Mesenchymal stem cell (in vitro differentiated cells and primary cell): Measurements from ENCODE around the gene HSPB7.
"Not testable (repeated sequence)": the region's sequence is repeated elsewhere in the genome, so short reads cannot be mapped to it uniquely, and the experiment has no call there.

Source experiments
- DNase-seq: peaks from one replicate; pipeline ENCODE4 v3.0.0-alpha.2; 2013
- H2AFZ ChIP-seq: one replicate; pipeline ENCODE4 v1.6.1; 2013; ENCODE audit warnings: low read depth, mild to moderate bottlenecking, control low read depth, inconsistent platforms, low read length, moderate library complexity
- H2AK5ac ChIP-seq: 2 replicates; pipeline ENCODE4 v1.6.1; 2013; ENCODE audit warnings: low read length, moderate library complexity, mild to moderate bottlenecking, inconsistent platforms; ENCODE audit not compliant: severe bottlenecking
- H2BK120ac ChIP-seq: one replicate; pipeline ENCODE4 v1.6.1; 2013; ENCODE audit warnings: low read depth, mild to moderate bottlenecking, inconsistent platforms, low read length, moderate library complexity
- H2BK12ac ChIP-seq, 2 experiments: one replicate each; pipeline ENCODE4 v1.6.1; 2013; ENCODE audit warnings: inconsistent platforms in 2 of 2, low read length in 2 of 2, mild to moderate bottlenecking in 2 of 2, moderate library complexity in 2 of 2, control low read depth in 1 of 2
- H2BK15ac ChIP-seq: one replicate; pipeline ENCODE4 v1.6.1; 2013; ENCODE audit warnings: mild to moderate bottlenecking, low read depth, inconsistent platforms; ENCODE audit not compliant: poor library complexity, severe bottlenecking
- H2BK5ac ChIP-seq: 2 replicates; pipeline ENCODE4 v1.6.1; 2013; ENCODE audit warnings: low read depth, mild to moderate bottlenecking, low read length, control low read depth, inconsistent platforms; ENCODE audit not compliant: poor library complexity, severe bottlenecking
- H3K14ac ChIP-seq, 2 experiments: one replicate each; pipeline ENCODE4 v1.6.1; 2013; ENCODE audit warnings: inconsistent platforms in 2 of 2, low read length in 2 of 2, control low read depth in 1 of 2, mild to moderate bottlenecking in 1 of 2, moderate library complexity in 1 of 2
- H3K18ac ChIP-seq, 2 experiments: one replicate each; pipeline ENCODE4 v1.6.1; 2013; ENCODE audit warnings: inconsistent platforms in 2 of 2, low read length in 2 of 2, control low read depth in 1 of 2, low read depth in 1 of 2, mild to moderate bottlenecking in 1 of 2
- H3K23ac ChIP-seq, 2 experiments: one replicate each; pipeline ENCODE4 v1.6.1; 2013; ENCODE audit warnings: inconsistent platforms in 2 of 2, low read length in 2 of 2, mild to moderate bottlenecking in 2 of 2, moderate library complexity in 2 of 2, control low read depth in 1 of 2
- H3K27ac ChIP-seq: 2 replicates; pipeline ENCODE4 v1.5.1; 2013; ENCODE audit warnings: mild to moderate bottlenecking, moderate library complexity, low read length, control low read depth, inconsistent platforms; ENCODE audit not compliant: poor library complexity, severe bottlenecking
- H3K27me3 ChIP-seq, 2 experiments: 2 replicates each; pipeline versions ENCODE4 v1.6.1 to v1.7.0; 2013; ENCODE audit warnings: low read length in 2 of 2, mild to moderate bottlenecking in 2 of 2, moderate library complexity in 2 of 2, control low read depth in 1 of 2, inconsistent platforms in 1 of 2; ENCODE audit not compliant: control insufficient read depth in 1 of 2, insufficient read depth in 1 of 2
- H3K36me3 ChIP-seq, 2 experiments: 2 replicates each; pipeline versions ENCODE4 v1.6.1 to v1.7.0; 2013; ENCODE audit warnings: low read length in 2 of 2, control low read depth in 1 of 2, inconsistent platforms in 1 of 2, low read depth in 1 of 2, mild to moderate bottlenecking in 1 of 2; ENCODE audit not compliant: insufficient read depth in 2 of 2, control insufficient read depth in 1 of 2
- H3K4ac ChIP-seq, 2 experiments: one replicate each; pipeline ENCODE4 v1.6.1; 2013; ENCODE audit warnings: inconsistent platforms in 2 of 2, low read length in 2 of 2, mild to moderate bottlenecking in 2 of 2, moderate library complexity in 2 of 2, control low read depth in 1 of 2, low read depth in 1 of 2
- H3K4me1 ChIP-seq: 2 replicates; pipeline ENCODE4 v1.6.1; 2013; ENCODE audit warnings: low read depth, low read length, control low read depth; ENCODE audit not compliant: control insufficient read depth, insufficient read depth
- H3K4me2 ChIP-seq: 2 replicates; pipeline ENCODE4 v1.6.1; 2013; ENCODE audit warnings: low read length, mild to moderate bottlenecking, inconsistent platforms; ENCODE audit not compliant: poor library complexity, severe bottlenecking
- H3K4me3 ChIP-seq, 2 experiments: 2 replicates each; pipeline versions ENCODE4 v1.5.1 to v1.7.0; 2013; ENCODE audit warnings: low read length in 2 of 2, mild to moderate bottlenecking in 2 of 2, control low read depth in 1 of 2, low read depth in 1 of 2; ENCODE audit not compliant: insufficient read depth in 1 of 2
- H3K79me1 ChIP-seq: replicated peaks from 2 replicates; pipeline ENCODE4 v1.6.1; 2013; ENCODE audit warnings: mild to moderate bottlenecking, control low read depth, low read length, inconsistent platforms; ENCODE audit not compliant: poor library complexity, severe bottlenecking
- H3K9ac ChIP-seq: 2 replicates; pipeline ENCODE4 v1.7.0; 2013; ENCODE audit warnings: mild to moderate bottlenecking, low read length, moderate library complexity
- H3K9me3 ChIP-seq: 2 replicates; pipeline ENCODE4 v1.7.0; 2013; ENCODE audit warnings: mild to moderate bottlenecking, low read length; ENCODE audit not compliant: control insufficient read depth
- H4K8ac ChIP-seq: one replicate; pipeline ENCODE4 v1.6.1; 2013; ENCODE audit warnings: inconsistent platforms, mild to moderate bottlenecking, low read length, moderate library complexity
- H4K91ac ChIP-seq: one replicate; pipeline ENCODE4 v1.6.1; 2013; ENCODE audit warnings: mild to moderate bottlenecking, low read length, inconsistent platforms
- whole genome bisulfite sequencing: methylation state at CpG from one replicate; pipeline ENCODE4 v1.1.7; 2013; ENCODE audit warnings: mixed read lengths; 5-methylcytosine and 5-hydroxymethylcytosine counted together

HSPB7 gene

DNA sequence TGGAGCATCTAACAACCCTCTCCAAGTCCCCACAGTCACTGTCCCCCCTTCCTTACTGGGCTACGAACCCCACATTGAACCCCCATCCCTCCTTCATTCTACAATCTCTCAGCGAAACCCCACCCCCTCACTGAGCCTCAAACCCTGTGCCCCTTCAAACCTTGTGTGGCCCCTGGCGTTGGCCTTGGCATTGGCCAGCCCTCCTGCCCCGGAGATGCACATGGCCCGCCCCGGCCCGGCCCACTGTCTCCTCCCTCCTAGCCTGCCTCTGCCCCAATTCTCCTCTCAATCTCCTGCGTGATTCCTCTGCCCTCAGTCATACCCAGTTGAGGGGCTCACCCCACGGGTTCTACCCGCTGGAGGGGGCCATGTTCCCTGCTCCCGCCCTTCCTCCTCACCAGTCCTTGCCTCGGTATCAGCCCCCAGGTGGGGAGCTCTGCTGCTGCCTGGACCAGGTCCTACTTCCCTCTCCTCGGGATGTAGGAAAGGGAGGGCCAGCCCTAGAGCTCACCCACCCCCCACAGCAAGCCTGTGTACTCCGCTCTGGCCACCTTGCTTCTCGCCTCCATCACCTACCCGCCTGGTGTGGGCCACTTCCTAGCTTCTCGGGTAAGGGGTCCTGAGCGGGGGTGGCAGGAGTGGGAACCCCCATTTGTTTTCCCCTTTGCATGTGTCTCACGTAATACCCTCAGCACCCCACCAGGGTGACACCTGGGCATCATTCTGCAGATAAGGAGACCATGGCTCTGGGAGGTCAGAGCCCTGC, 10.6 kb upstream of the HSPB7 start:
- Histone ChIP-seq H3K9me3 (no peaks in the 10 kb centered on the region), H3K4me3 (no peak overlapping the region), H4K91ac (no peak overlapping the region), H2AK5ac (no peak overlapping the region), H2BK15ac (no peak overlapping the region), H4K8ac (no peak overlapping the region), H3K14ac (no peak overlapping the region), H3K27ac (no peak overlapping the region), H3K4me2 (no peak overlapping the region), H3K18ac (no peak overlapping the region), H2BK120ac (no peak overlapping the region), H2AFZ (no peak overlapping the region), H2BK12ac (no peak overlapping the region), H3K79me1 (no peaks in the 10 kb centered on the region), H3K4me1 (peaks cover 6% of the 10 kb centered on the region), H2BK5ac (no peak overlapping the region), H3K4ac (no peak overlapping the region), H3K23ac (no peak overlapping the region), H3K9ac (no peak overlapping the region), H3K27me3 (peaks cover 4 to 22% of the 10 kb centered on the region in 2 experiments), H3K36me3 (no peaks in the 10 kb centered on the region)
- no peak for DNase-seq
- 76% methylated on average over 18 of the region's 19 CpGs for WGBS

DNA sequence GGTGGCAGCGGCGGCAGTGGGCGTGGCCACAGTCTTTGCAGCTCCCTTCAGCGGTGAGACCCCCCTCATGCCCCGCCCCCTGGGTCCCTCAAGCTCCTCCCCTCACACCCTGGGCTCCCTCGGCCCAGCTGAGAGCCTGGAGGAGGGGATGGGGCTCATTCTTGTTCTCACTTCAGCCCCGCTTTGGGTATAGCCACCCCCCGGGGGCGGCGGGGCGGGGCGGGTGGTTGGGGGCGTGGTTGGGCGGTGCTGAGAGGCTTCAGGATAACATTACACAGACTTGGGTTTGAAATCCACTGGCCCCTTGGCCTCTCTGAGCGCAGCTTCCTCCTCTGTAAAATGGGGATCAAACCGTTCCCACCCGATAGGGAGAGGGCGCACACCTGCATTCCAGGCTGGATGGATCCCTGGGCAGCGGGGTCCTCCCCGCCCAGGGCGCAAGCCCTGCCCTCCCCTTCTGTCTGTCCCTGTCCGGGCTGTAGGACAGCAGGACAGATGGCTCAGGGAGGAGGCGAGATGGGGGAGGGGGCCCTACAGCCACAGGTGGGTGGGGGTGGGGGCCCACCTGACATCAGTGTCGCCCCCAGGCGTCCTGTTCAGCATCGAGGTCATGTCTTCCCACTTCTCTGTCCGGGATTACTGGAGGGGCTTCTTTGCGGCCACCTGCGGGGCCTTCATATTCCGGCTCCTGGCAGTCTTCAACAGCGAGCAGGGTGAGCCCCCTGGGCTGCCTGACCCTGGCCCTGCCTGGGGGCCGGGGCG, 9.1 kb upstream of the HSPB7 start:
- no peak for DNase-seq
- Histone ChIP-seq H2AFZ (no peak overlapping the region), H3K4me2 (peak overlapping the region; percentile 55), H3K4me3 (no peak overlapping the region), H3K27ac (no peak overlapping the region), H3K27me3 (peaks cover 4 to 22% of the 10 kb centered on the region in 2 experiments), H3K79me1 (no peaks in the 10 kb centered on the region), H2BK15ac (no peak overlapping the region), H3K18ac (no peak overlapping the region), H3K23ac (no peak overlapping the region), H4K8ac (no peak overlapping the region), H2AK5ac (no peak overlapping the region), H2BK5ac (no peak overlapping the region), H3K36me3 (no peaks in the 10 kb centered on the region), H3K9ac (no peak overlapping the region), H3K4me1 (peaks cover 6% of the 10 kb centered on the region), H2BK120ac (no peak overlapping the region), H3K14ac (no peak overlapping the region), H4K91ac (no peak overlapping the region), H3K4ac (no peak overlapping the region), H2BK12ac (no peak overlapping the region), H3K9me3 (no peaks in the 10 kb centered on the region)
- 20% methylated on average over 30 of the region's 33 CpGs for WGBS

DNA sequence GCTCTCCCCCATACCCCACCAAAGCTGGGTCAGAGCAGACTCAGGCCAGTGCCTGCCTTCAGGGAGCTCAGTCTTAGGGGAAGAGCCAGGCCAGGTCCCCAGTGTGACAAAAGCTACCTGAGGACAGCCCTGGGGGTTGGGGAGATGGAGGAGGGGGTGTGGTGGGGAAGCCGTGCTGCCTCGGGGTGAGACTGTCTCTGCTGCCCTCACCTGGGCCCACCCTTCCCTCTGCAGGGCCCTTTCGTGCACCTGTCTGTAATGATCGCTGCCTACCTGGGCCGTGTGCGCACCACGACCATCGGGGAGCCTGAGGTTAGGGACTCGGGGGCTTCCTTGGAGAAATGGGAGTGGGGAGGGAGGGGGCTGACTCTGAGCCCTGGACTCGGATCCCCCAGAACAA, 8.5 kb upstream of the HSPB7 start:
- H3K9ac ChIP-seq, H3K18ac ChIP-seq, H3K14ac ChIP-seq, H3K79me1 ChIP-seq, H2AFZ ChIP-seq, H2BK12ac ChIP-seq, H3K36me3 ChIP-seq, H3K4me2 ChIP-seq, DNase-seq, H4K8ac ChIP-seq, H3K4me3 ChIP-seq, H3K9me3 ChIP-seq, H3K23ac ChIP-seq, H3K4me1 ChIP-seq, H2BK5ac ChIP-seq, H3K4ac ChIP-seq, H2BK120ac ChIP-seq, H2AK5ac ChIP-seq, H3K27ac ChIP-seq, H4K91ac ChIP-seq: not testable (repeated sequence)
- peaks cover 4 to 22% of the 10 kb centered on the region in 2 experiments for H3K27me3 ChIP-seq
- peak overlapping the region; percentile 13 for H2BK15ac ChIP-seq
- 0% methylated on average over 2 of the region's 10 CpGs for WGBS

DNA sequence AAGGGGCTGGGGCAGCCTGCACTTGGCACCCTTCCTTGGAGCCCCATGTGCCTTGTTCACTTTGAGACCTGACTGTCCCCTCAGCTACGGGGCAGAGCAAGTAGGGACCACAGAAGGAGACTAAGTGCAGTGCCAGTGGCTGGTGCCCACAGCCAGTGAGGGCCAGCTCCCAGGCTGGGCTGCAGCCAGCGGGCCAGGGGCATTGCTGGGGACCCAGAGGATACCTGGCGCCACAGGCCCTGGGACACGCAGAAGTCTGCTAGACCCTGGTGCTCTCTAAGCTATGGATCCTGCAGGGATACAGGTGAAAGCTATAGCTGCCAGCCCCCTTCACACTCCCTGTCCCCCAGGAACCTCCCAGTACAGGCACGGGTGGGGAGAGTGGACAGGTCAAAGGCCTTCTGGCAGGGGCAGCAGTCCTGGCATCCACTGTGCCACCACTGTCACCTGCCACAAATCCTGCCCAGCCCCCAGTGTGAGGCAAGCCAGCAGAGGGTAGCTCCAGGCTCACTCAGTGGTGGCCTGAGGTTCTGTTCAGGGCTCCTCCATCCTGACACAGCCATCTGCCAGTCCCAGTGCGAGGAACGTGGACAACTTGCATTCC, 5.3 kb upstream of the HSPB7 start:
- Histone ChIP-seq H2BK120ac (no peak overlapping the region), H2BK5ac (no peak overlapping the region), H3K79me1 (no peaks in the 10 kb centered on the region), H3K27ac (no peak overlapping the region), H4K91ac (peak overlapping the region; percentile 28), H2AFZ (no peak overlapping the region), H2BK15ac (no peak overlapping the region), H3K36me3 (no peaks in the 10 kb centered on the region), H3K4me2 (no peak overlapping the region), H2BK12ac (no peak overlapping the region), H3K9ac (no peak overlapping the region), H2AK5ac (no peak overlapping the region), H3K27me3 (peaks cover 4 to 8% of the 10 kb centered on the region in 2 experiments), H3K4ac (no peak overlapping the region), H3K9me3 (no peaks in the 10 kb centered on the region), H3K14ac (no peak overlapping the region), H3K4me3 (no peak overlapping the region), H4K8ac (no peak overlapping the region), H3K23ac (no peak overlapping the region), H3K18ac (no peak overlapping the region), H3K4me1 (peaks cover 24% of the 10 kb centered on the region)
- WGBS, result 81% methylated on average over 6 of the region's 7 CpGs
- DNase-seq, result no peak
